GM23338 (cell line): ENCODE measurements around the gene LRRC8E.
"Not testable (repeated sequence)": the region's sequence is repeated elsewhere in the genome, so short reads cannot be mapped to it uniquely, and the experiment has no call there.

Source experiments
- CREB1 ChIP-seq: fragments of 250-450 bp; sonication (Bioruptor Pico); IDR thresholded peaks from 2 replicates; pipeline ENCODE4 v1.5.0; 2020; ENCODE audit warnings: low read depth, mild to moderate bottlenecking, moderate library complexity
- CTCF ChIP-seq, 2 experiments: fragments of 200-600 bp in 1 of 2; sonication (generic) in 1 of 2; conservative IDR thresholded peaks; 2 replicates each; pipeline versions ENCODE4 v1.5.1 to v1.6.1; 2016 to 2017; ENCODE audit warnings: antibody characterized with exemption in 2 of 2, low read depth in 2 of 2, mild to moderate bottlenecking in 2 of 2, moderate library complexity in 1 of 2

DNA sequence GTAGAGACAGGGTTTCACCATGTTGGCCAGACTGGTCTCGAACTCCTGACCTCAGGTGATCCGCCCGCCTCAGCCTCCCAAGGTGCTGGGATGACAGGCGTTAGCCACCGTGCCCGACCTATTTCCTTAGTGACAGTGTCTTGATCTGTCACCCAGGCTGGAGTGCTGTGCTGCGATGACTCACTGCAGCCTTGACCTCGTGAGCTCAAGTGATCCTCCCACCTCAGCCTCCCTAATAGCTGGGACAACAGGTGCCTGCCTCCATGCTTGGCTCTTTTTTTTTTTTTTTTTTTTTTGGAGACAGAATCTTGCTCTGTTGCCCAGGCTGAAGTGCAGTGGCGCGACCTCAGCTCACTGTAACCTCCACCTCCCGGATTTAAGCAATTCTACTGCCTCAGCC lies 41.7 kb downstream of the LRRC8E start:
- not testable (repeated sequence) for TF ChIP-seq CREB1 (CRISPR knock-in tag); CTCF (conservative IDR thresholded peaks at IDR 0.05; ENCODE audit: low read depth in 2 of 2)
